PC-9 (cell line): ENCODE results near the gene TLR8. TPM values are rescaled to one million over a fixed set of nuclear protein-coding genes. Genes with fewer than 3 reads are reported as not detected.

Experiments used
- BruUV-seq: library from RNA; stranded (reverse); fragments of 400-500 nt; replicated peaks from 2 replicates; lab custom pipeline; 2021; lab: Mats Ljungman, UMichigan
- CTCF ChIA-PET: fragments of 300-600 bp; sonication (Branson Sonifier 250); formaldehyde crosslinking; loops from one replicate; lab custom pipeline; 2022; ENCODE audit warnings: antibody characterized with exemption; lab: Charles Lee
- POLR2A ChIA-PET: fragments of 300-600 bp; sonication (Branson Sonifier 250); formaldehyde crosslinking; loops from one replicate; lab custom pipeline; 2022; ENCODE audit warnings: antibody characterized with exemption; ENCODE audit not compliant: unreplicated experiment; lab: Charles Lee
- DNase-seq, 2 experiments: peaks; one replicate each; pipeline versions ENCODE4 v3.0.0 to v3.0.0-alpha.2; 2015 to 2022; ENCODE audit warnings: mixed read lengths in 1 of 2
- H2AFZ ChIP-seq: fragments of 200-600 bp; sonication (generic); 2 replicates; pipeline ENCODE4 v1.8.1; 2017; ENCODE audit warnings: antibody characterized with exemption
- H3F3A ChIP-seq: fragments of 200-600 bp; sonication (generic); 2 replicates; pipeline ENCODE4 v1.8.1; 2017; ENCODE audit warnings: antibody characterized with exemption, mild to moderate bottlenecking, low read depth; ENCODE audit not compliant: insufficient read depth
- H3K27ac ChIP-seq: fragments of 200-600 bp; sonication (generic); 2 replicates; pipeline ENCODE4 v1.6.1; 2016; ENCODE audit warnings: mixed run types
- H3K27me3 ChIP-seq: fragments of 200-600 bp; sonication (generic); 2 replicates; pipeline ENCODE4 v1.6.1; 2016; ENCODE audit warnings: low read depth, mixed run types; ENCODE audit not compliant: insufficient read depth
- H3K36me3 ChIP-seq: fragments of 200-600 bp; sonication (generic); 2 replicates; pipeline ENCODE4 v1.6.1; 2016; ENCODE audit warnings: low read depth, mixed run types
- H3K4me1 ChIP-seq: fragments of 200-600 bp; sonication (generic); replicated peaks from 2 replicates; pipeline ENCODE4 v1.6.1; 2016; ENCODE audit warnings: mixed run types; ENCODE audit not compliant: insufficient read depth
- H3K4me2 ChIP-seq: fragments of 200-600 bp; sonication (generic); 2 replicates; pipeline ENCODE4 v1.6.1; 2017; ENCODE audit warnings: mixed run types
- H3K4me3 ChIP-seq: fragments of 200-600 bp; sonication (generic); 2 replicates; pipeline ENCODE4 v1.6.1; 2016; ENCODE audit warnings: mixed run types
- H3K79me2 ChIP-seq: fragments of 200-600 bp; sonication (generic); 2 replicates; pipeline ENCODE4 v1.6.1; 2017; ENCODE audit warnings: low read depth, mixed run types
- H3K9me2 ChIP-seq: fragments of 200-600 bp; sonication (generic); 2 replicates; pipeline ENCODE4 v1.8.1; 2017; ENCODE audit warnings: mild to moderate bottlenecking; ENCODE audit not compliant: insufficient read depth
- H3K9me3 ChIP-seq: fragments of 200-600 bp; sonication (generic); 2 replicates; pipeline ENCODE4 v1.8.1; 2016; ENCODE audit warnings: low read depth; ENCODE audit not compliant: insufficient read depth
- H4K20me1 ChIP-seq: fragments of 200-600 bp; sonication (generic); 2 replicates; pipeline ENCODE4 v1.8.1; 2017; ENCODE audit not compliant: insufficient read depth
- EZH2 ChIP-seq: fragments of 200-600 bp; sonication (generic); IDR thresholded peaks from 2 replicates; pipeline ENCODE4 v1.8.0; 2017; ENCODE audit warnings: antibody characterized with exemption, low read depth
- intact Hi-C: fragments of 100-400 bp; cut with micrococcal nuclease; formaldehyde crosslinking; loops from one replicate; pipeline ENCODE4 v1.10.0; 2022; ENCODE audit not compliant: unreplicated experiment
- total RNA-seq: library from RNA; stranded (reverse); gene quantifications from 2 replicates; pipeline ENCODE4 v1.2.3, GENCODE V29; 2021
- TF ChIP-seq, protein P1 (sequence below): fragments of 200-600 bp; sonication (generic); conservative IDR thresholded peaks from 2 replicates; pipeline ENCODE4 v1.6.1; 2017; ENCODE audit warnings: mixed run types, antibody characterized with exemption, mild to moderate bottlenecking, moderate library complexity

The TLR8 gene
- total RNA-seq, 1 experiment from 2014 or later = not detected

DNA sequence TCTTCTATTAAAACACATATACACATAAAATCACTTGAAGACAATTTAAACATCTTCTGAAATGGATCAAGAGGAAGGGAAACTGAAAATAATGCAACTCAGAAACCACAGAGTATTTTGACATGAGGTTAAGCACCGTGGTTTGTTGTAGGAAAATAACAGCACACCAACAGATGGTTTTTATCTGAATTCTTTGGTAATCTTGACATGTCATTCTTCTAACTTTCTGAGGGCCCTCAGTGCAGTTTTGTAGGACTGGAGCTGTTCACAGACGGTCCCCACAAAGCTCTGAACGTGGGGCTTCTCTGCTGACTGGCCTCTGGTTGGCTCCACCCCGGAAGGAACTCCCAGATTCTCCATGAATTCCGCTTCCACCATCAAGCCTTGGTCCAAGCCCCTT is 16.0 kb upstream of the TLR8 start:
- no peaks in the 10 kb centered on the region for H3K4me1 ChIP-seq
- no peak for TF ChIP-seq EZH2
- TF ChIP-seq, protein P1, sequence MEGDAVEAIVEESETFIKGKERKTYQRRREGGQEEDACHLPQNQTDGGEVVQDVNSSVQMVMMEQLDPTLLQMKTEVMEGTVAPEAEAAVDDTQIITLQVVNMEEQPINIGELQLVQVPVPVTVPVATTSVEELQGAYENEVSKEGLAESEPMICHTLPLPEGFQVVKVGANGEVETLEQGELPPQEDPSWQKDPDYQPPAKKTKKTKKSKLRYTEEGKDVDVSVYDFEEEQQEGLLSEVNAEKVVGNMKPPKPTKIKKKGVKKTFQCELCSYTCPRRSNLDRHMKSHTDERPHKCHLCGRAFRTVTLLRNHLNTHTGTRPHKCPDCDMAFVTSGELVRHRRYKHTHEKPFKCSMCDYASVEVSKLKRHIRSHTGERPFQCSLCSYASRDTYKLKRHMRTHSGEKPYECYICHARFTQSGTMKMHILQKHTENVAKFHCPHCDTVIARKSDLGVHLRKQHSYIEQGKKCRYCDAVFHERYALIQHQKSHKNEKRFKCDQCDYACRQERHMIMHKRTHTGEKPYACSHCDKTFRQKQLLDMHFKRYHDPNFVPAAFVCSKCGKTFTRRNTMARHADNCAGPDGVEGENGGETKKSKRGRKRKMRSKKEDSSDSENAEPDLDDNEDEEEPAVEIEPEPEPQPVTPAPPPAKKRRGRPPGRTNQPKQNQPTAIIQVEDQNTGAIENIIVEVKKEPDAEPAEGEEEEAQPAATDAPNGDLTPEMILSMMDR = no peak
- H3F3A ChIP-seq = no peaks in the 10 kb centered on the region
- no peaks in the 10 kb centered on the region for H3K9me3 ChIP-seq
- H3K27me3 ChIP-seq = no peaks in the 10 kb centered on the region
- BruUV-seq = no TSS peak
- H3K9me2 ChIP-seq = no peaks in the 10 kb centered on the region
- intact Hi-C loops = no loop called here
- no peaks in the 10 kb centered on the region for H3K36me3 ChIP-seq
- no peak overlapping the region for H2AFZ ChIP-seq
- CTCF ChIA-PET = no interaction called here
- POLR2A ChIA-PET = no interaction called here
- no peak for DNase-seq
- no peaks in the 10 kb centered on the region for H4K20me1 ChIP-seq
- no peaks in the 10 kb centered on the region for H3K79me2 ChIP-seq
- no peak overlapping the region for H3K4me3 ChIP-seq
- no peak overlapping the region for H3K27ac ChIP-seq
- no peak overlapping the region for H3K4me2 ChIP-seq

DNA sequence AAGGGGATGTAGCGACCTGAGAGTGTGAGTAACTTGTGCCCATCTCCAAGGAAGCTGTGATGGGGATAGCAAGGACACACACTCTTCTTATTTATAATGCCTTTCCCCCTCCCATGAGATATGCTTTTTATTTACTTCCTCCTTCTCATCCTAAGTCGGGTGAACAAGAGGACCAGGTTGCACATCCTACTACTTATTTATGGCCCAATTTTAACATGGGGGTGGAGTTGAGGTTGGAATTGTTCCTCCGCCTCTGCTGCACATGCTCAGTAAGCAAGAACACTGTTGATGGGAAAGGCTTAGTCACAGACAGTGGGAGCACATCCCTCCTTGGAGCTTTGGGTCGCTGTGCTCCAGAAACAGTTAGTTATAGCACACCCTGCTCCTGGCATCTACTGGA is 15.2 kb upstream of the TLR8 start:
- Histone ChIP-seq H3K79me2 (no peaks in the 10 kb centered on the region), H3K4me2 (no peak overlapping the region), H3K4me1 (no peaks in the 10 kb centered on the region), H3K9me2 (no peaks in the 10 kb centered on the region), H2AFZ (no peak overlapping the region), H3K4me3 (no peak overlapping the region), H3K36me3 (no peaks in the 10 kb centered on the region), H4K20me1 (no peaks in the 10 kb centered on the region), H3K27ac (no peak overlapping the region), H3K9me3 (no peaks in the 10 kb centered on the region), H3F3A (no peaks in the 10 kb centered on the region), H3K27me3 (no peaks in the 10 kb centered on the region)
- ChIA-PET CTCF (interaction anchor here (0.6 kb wide), 1 partner anchor 190 kb away, joined by 7 read pairs; no protein-coding TSS in a partner anchor), POLR2A (no interaction called here)
- TF ChIP-seq EZH2 = no peak
- TF ChIP-seq, protein P1 = no peak
- no peak for DNase-seq
- no TSS peak for BruUV-seq
- intact Hi-C loops = no loop called here

DNA sequence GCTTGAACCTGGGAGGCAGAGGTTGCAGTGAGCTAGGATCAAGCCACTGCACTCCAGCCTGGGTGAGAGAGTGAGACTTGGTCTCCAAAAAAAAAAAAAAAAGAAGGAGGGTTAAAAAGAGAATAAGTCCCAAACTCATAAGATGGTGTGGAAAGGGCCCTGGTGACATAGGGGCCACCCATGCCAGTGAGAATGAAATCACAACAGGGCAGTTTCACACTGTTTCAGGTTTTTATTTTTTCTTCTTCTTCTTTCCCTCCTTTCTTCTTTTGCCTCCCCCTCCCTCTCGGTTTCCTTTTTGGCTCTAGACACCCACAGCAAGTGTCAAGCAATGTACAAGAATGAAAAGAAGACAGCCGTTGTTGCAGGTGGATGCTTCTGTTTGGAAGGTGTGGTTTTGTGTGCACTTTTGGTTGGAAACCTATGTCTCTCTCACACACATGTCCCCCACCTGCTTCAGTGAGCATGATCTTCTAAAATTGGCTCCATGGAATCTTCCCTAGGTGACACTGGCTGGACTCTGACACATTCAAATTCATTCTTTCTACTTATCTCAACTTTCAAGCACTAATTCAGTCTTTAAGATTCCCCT is 14.4 kb upstream of the TLR8 start:
- Histone ChIP-seq H4K20me1 (no peaks in the 10 kb centered on the region), H2AFZ (no peak overlapping the region), H3K4me2 (no peak overlapping the region), H3K4me3 (no peak overlapping the region), H3F3A (no peaks in the 10 kb centered on the region), H3K36me3 (no peaks in the 10 kb centered on the region), H3K27me3 (no peaks in the 10 kb centered on the region), H3K9me3 (no peaks in the 10 kb centered on the region), H3K4me1 (no peaks in the 10 kb centered on the region), H3K79me2 (no peaks in the 10 kb centered on the region), H3K27ac (no peak overlapping the region), H3K9me2 (no peaks in the 10 kb centered on the region)
- ChIA-PET POLR2A (no interaction called here), CTCF (interaction anchor here (0.6 kb wide), 1 partner anchor 191 kb away, joined by 7 read pairs; no protein-coding TSS in a partner anchor)
- intact Hi-C loops = no loop called here
- DNase-seq = no peak
- BruUV-seq = no TSS peak
- TF ChIP-seq, protein P1 = no peak
- TF ChIP-seq EZH2 = no peak
